PC-9 (cell line): Measurements from ENCODE around the gene PBX3. TPM values are rescaled to one million over a fixed set of nuclear protein-coding genes. Genes with fewer than 3 reads are reported as not detected.

Experiments
- BruUV-seq: library from RNA; stranded (reverse); fragments of 400-500 nt; replicated peaks from 2 replicates; lab custom pipeline; 2021; lab: Mats Ljungman, UMichigan
- CTCF ChIA-PET: fragments of 300-600 bp; sonication (Branson Sonifier 250); formaldehyde crosslinking; loops from one replicate; lab custom pipeline; 2022; ENCODE audit warnings: antibody characterized with exemption; lab: Charles Lee
- POLR2A ChIA-PET: fragments of 300-600 bp; sonication (Branson Sonifier 250); formaldehyde crosslinking; loops from one replicate; lab custom pipeline; 2022; ENCODE audit warnings: antibody characterized with exemption; ENCODE audit not compliant: unreplicated experiment; lab: Charles Lee
- DNase-seq, 2 experiments: peaks; one replicate each; pipeline versions ENCODE4 v3.0.0 to v3.0.0-alpha.2; 2015 to 2022; ENCODE audit warnings: mixed read lengths in 1 of 2
- H2AFZ ChIP-seq: fragments of 200-600 bp; sonication (generic); 2 replicates; pipeline ENCODE4 v1.8.1; 2017; ENCODE audit warnings: antibody characterized with exemption
- H3F3A ChIP-seq: fragments of 200-600 bp; sonication (generic); 2 replicates; pipeline ENCODE4 v1.8.1; 2017; ENCODE audit warnings: antibody characterized with exemption, mild to moderate bottlenecking, low read depth; ENCODE audit not compliant: insufficient read depth
- H3K27ac ChIP-seq: fragments of 200-600 bp; sonication (generic); 2 replicates; pipeline ENCODE4 v1.6.1; 2016; ENCODE audit warnings: mixed run types
- H3K27me3 ChIP-seq: fragments of 200-600 bp; sonication (generic); 2 replicates; pipeline ENCODE4 v1.6.1; 2016; ENCODE audit warnings: low read depth, mixed run types; ENCODE audit not compliant: insufficient read depth
- H3K36me3 ChIP-seq: fragments of 200-600 bp; sonication (generic); 2 replicates; pipeline ENCODE4 v1.6.1; 2016; ENCODE audit warnings: low read depth, mixed run types
- H3K4me1 ChIP-seq: fragments of 200-600 bp; sonication (generic); replicated peaks from 2 replicates; pipeline ENCODE4 v1.6.1; 2016; ENCODE audit warnings: mixed run types; ENCODE audit not compliant: insufficient read depth
- H3K4me2 ChIP-seq: fragments of 200-600 bp; sonication (generic); 2 replicates; pipeline ENCODE4 v1.6.1; 2017; ENCODE audit warnings: mixed run types
- H3K4me3 ChIP-seq: fragments of 200-600 bp; sonication (generic); 2 replicates; pipeline ENCODE4 v1.6.1; 2016; ENCODE audit warnings: mixed run types
- H3K79me2 ChIP-seq: fragments of 200-600 bp; sonication (generic); 2 replicates; pipeline ENCODE4 v1.6.1; 2017; ENCODE audit warnings: low read depth, mixed run types
- H3K9me2 ChIP-seq: fragments of 200-600 bp; sonication (generic); 2 replicates; pipeline ENCODE4 v1.8.1; 2017; ENCODE audit warnings: mild to moderate bottlenecking; ENCODE audit not compliant: insufficient read depth
- H3K9me3 ChIP-seq: fragments of 200-600 bp; sonication (generic); 2 replicates; pipeline ENCODE4 v1.8.1; 2016; ENCODE audit warnings: low read depth; ENCODE audit not compliant: insufficient read depth
- H4K20me1 ChIP-seq: fragments of 200-600 bp; sonication (generic); 2 replicates; pipeline ENCODE4 v1.8.1; 2017; ENCODE audit not compliant: insufficient read depth
- CTCF ChIP-seq: fragments of 200-600 bp; sonication (generic); conservative IDR thresholded peaks from 2 replicates; pipeline ENCODE4 v1.6.1; 2017; ENCODE audit warnings: mixed run types, antibody characterized with exemption, mild to moderate bottlenecking, moderate library complexity
- EZH2 ChIP-seq: fragments of 200-600 bp; sonication (generic); IDR thresholded peaks from 2 replicates; pipeline ENCODE4 v1.8.0; 2017; ENCODE audit warnings: antibody characterized with exemption, low read depth
- intact Hi-C: fragments of 100-400 bp; cut with micrococcal nuclease; formaldehyde crosslinking; loops from one replicate; pipeline ENCODE4 v1.10.0; 2022; ENCODE audit not compliant: unreplicated experiment
- total RNA-seq: library from RNA; stranded (reverse); gene quantifications from 2 replicates; pipeline ENCODE4 v1.2.3, GENCODE V29; 2021

The PBX3 gene
- total RNA-seq, 1 experiment from 2014 or later: 18.3 TPM

DNA sequence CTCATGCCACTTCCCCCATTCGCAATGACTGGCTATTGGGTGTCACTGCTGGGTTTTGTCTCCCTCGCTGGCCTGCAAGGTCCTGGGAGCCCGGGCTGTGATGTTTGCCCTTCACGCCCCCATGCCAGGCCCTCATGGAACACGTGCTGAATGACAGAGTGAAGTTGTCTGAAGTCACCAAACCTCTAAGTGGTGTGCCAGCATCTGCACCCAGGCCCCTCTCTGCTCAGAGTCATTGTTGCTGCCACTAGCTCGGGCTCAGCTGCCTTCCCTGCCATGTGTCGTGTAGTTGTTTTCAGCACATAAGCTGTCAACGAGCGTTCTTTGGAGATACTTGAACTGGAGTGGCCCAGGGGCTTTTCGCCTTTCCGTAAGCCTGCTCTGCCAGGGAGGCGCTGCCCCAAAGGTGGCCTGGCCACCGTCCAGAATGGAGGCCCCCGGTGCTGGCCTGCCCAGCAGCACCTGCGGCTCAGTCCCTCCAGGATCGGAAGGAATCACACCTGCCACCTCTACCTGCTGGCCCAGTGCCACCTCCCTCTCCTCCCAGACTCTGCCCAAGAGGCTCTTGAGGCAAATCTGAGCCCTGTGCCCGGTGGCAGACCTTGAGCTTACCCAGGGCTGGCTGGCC lies 250.1 kb downstream of the PBX3 start:
- H3K4me2 ChIP-seq: no peak overlapping the region
- intact Hi-C loops: no loop called here
- no peaks in the 10 kb centered on the region for H3K36me3 ChIP-seq
- no peak for DNase-seq
- TF ChIP-seq EZH2 (no peak), CTCF (no peak)
- H3K4me1 ChIP-seq: no peaks in the 10 kb centered on the region
- no peak overlapping the region for H3K4me3 ChIP-seq
- no peaks in the 10 kb centered on the region for H4K20me1 ChIP-seq
- no peaks in the 10 kb centered on the region for H3F3A ChIP-seq
- H3K79me2 ChIP-seq: no peaks in the 10 kb centered on the region
- H3K9me3 ChIP-seq: no peaks in the 10 kb centered on the region
- H2AFZ ChIP-seq: no peak overlapping the region
- no peak overlapping the region for H3K27ac ChIP-seq
- ChIA-PET POLR2A (interaction anchor here (0.6 kb wide), 1 partner anchor 7 kb away, joined by 4 read pairs; no protein-coding TSS in a partner anchor), CTCF (no interaction called here)
- no TSS peak for BruUV-seq
- peaks cover 21% of the 10 kb centered on the region; the same call in 1 of the 2 replicates for H3K27me3 ChIP-seq
- H3K9me2 ChIP-seq: no peaks in the 10 kb centered on the region

- Histone ChIP-seq H3K36me3 (no peaks in the 10 kb centered on the region), H3K4me1 (no peaks in the 10 kb centered on the region), H3K9me3 (no peaks in the 10 kb centered on the region), H3F3A (no peaks in the 10 kb centered on the region), H3K27me3 (peaks cover 19% of the 10 kb centered on the region; the same call in 1 of the 2 replicates), H3K4me2 (no peak overlapping the region), H3K79me2 (no peaks in the 10 kb centered on the region), H3K9me2 (no peaks in the 10 kb centered on the region), H2AFZ (no peak overlapping the region), H3K27ac (no peak overlapping the region), H4K20me1 (no peaks in the 10 kb centered on the region), H3K4me3 (no peak overlapping the region)
- ChIA-PET POLR2A (no interaction called here), CTCF (no interaction called here)
- DNase-seq: no peak
- BruUV-seq: no TSS peak
- TF ChIP-seq EZH2: no peak
- no peak for TF ChIP-seq CTCF
- intact Hi-C loops: no loop called here
Observed at GRCh38 chr9:125998837-125999503, 251.8 kb downstream of the PBX3 start.

- Histone ChIP-seq H3K36me3 (no peaks in the 10 kb centered on the region), H3K4me2 (no peak overlapping the region), H4K20me1 (no peaks in the 10 kb centered on the region), H3F3A (no peaks in the 10 kb centered on the region), H3K9me2 (no peaks in the 10 kb centered on the region), H2AFZ (no peak overlapping the region), H3K4me1 (no peaks in the 10 kb centered on the region), H3K4me3 (no peak overlapping the region), H3K27me3 (peaks cover 19% of the 10 kb centered on the region; the same call in 1 of the 2 replicates), H3K27ac (no peak overlapping the region), H3K9me3 (no peaks in the 10 kb centered on the region), H3K79me2 (no peaks in the 10 kb centered on the region)
- ChIA-PET POLR2A (no interaction called here), CTCF (no interaction called here)
- no TSS peak for BruUV-seq
- DNase-seq: no peak
- intact Hi-C loops: no loop called here
- TF ChIP-seq EZH2: no peak
- TF ChIP-seq CTCF: no peak
Observed at GRCh38 chr9:125999504-125999881, 252.3 kb downstream of the PBX3 start.
